Measurements from ENCODE around the gene DAPK2. TPM values are rescaled to one million over a fixed set of nuclear protein-coding genes. Genes with fewer than 3 reads are reported as not detected.
A peak's percentile ranks its signal among the peaks of the same experiment; 100 is the strongest.

The DAPK2 gene
- total RNA-seq, 1 donor from 2014 or later = 0.52 TPM

GRCh38 chr15:63899193-63899592, 147.1 kb downstream of the DAPK2 start:
- Mint-ChIP-seq H3K27ac (ENCODE audit: unreplicated experiment) (no peak overlapping the region), H3K9me3 (ENCODE audit: unreplicated experiment) (no peaks in the 10 kb centered on the region), H3K36me3 (ENCODE audit: low read depth, unreplicated experiment) (no peaks in the 10 kb centered on the region), H3K4me3 (ENCODE audit: unreplicated experiment) (no peak overlapping the region), H3K27me3 (ENCODE audit: low read depth, unreplicated experiment) (peaks cover 58% of the 10 kb centered on the region), H3K4me1 (ENCODE audit: low read depth, unreplicated experiment) (peaks cover 11% of the 10 kb centered on the region)
- Histone ChIP-seq H4K20me1 (ENCODE audit: insufficient read depth, low read length) (no peaks in the 10 kb centered on the region), H2AFZ (ENCODE audit: low read depth, low read length) (no peak overlapping the region), H3K9me3 (ENCODE audit: insufficient read depth, low read depth, low read length) (no peaks in the 10 kb centered on the region), H3K4me1 (ENCODE audit: insufficient read depth, low read length) (peaks cover 14% of the 10 kb centered on the region), H3K27ac (ENCODE audit: low read depth, low read length) (no peak overlapping the region), H3K27me3 (ENCODE audit: insufficient read depth, low read length) (peaks cover 3% of the 10 kb centered on the region), H3K9ac (ENCODE audit: low read length) (no peak overlapping the region), H3K4me3 (ENCODE audit: insufficient read depth, low read depth, low read length) (no peak overlapping the region), H3K4me2 (ENCODE audit: low read length) (no peak overlapping the region), H3K36me3 (ENCODE audit: insufficient read depth, low read length) (no peaks in the 10 kb centered on the region), H3K79me2 (ENCODE audit: insufficient read depth, low read length) (no peaks in the 10 kb centered on the region)
- FAIRE-seq (no peak), DNase-seq (ENCODE audit: low read depth) (no peak)
- TF ChIP-seq CTCF (IDR thresholded peaks at IDR 0.05; ENCODE audit: insufficient read depth, low read depth, low read length) (no peak), EZH2 (IDR thresholded peaks at IDR 0.05; ENCODE audit: insufficient read depth, low read length) (no peak)

- peak overlapping the region; percentile 28 for H2AFZ ChIP-seq (ENCODE audit: low read depth, low read length)
- H4K20me1 ChIP-seq (ENCODE audit: insufficient read depth, low read length) = no peaks in the 10 kb centered on the region
- H3K27ac ChIP-seq (ENCODE audit: low read depth, low read length) = no peak overlapping the region
- H3K9me3 Mint-ChIP-seq (ENCODE audit: unreplicated experiment) = no peaks in the 10 kb centered on the region
- FAIRE-seq = no peak
- H3K27me3 ChIP-seq (ENCODE audit: insufficient read depth, low read length) = peaks cover 2% of the 10 kb centered on the region
- no peak overlapping the region for H3K4me3 ChIP-seq (ENCODE audit: insufficient read depth, low read depth, low read length)
- no peak overlapping the region for H3K27ac Mint-ChIP-seq (ENCODE audit: unreplicated experiment)
- H3K36me3 Mint-ChIP-seq (ENCODE audit: low read depth, unreplicated experiment) = no peaks in the 10 kb centered on the region
- peaks cover 56% of the 10 kb centered on the region for H3K27me3 Mint-ChIP-seq (ENCODE audit: low read depth, unreplicated experiment)
- H3K9ac ChIP-seq (ENCODE audit: low read length) = no peak overlapping the region
- H3K36me3 ChIP-seq (ENCODE audit: insufficient read depth, low read length) = no peaks in the 10 kb centered on the region
- peak; percentile 73 for DNase-seq (ENCODE audit: low read depth)
- no peaks in the 10 kb centered on the region for H3K79me2 ChIP-seq (ENCODE audit: insufficient read depth, low read length)
- H3K4me1 ChIP-seq (ENCODE audit: insufficient read depth, low read length) = peaks cover 14% of the 10 kb centered on the region
- no peak overlapping the region for H3K4me3 Mint-ChIP-seq (ENCODE audit: unreplicated experiment)
- H3K4me1 Mint-ChIP-seq (ENCODE audit: low read depth, unreplicated experiment) = peaks cover 17% of the 10 kb centered on the region
- H3K9me3 ChIP-seq (ENCODE audit: insufficient read depth, low read depth, low read length) = no peaks in the 10 kb centered on the region
- no peak for TF ChIP-seq EZH2 (IDR thresholded peaks at IDR 0.05; ENCODE audit: insufficient read depth, low read length)
- TF ChIP-seq CTCF (IDR thresholded peaks at IDR 0.05; ENCODE audit: insufficient read depth, low read depth, low read length) = no peak
- H3K4me2 ChIP-seq (ENCODE audit: low read length) = peak overlapping the region; percentile 54
These were observed 149.8 kb downstream of the DAPK2 start for GRCh38 chr15:63896336-63897115.

- no peaks in the 10 kb centered on the region for H3K9me3 ChIP-seq (ENCODE audit: insufficient read depth, low read depth, low read length)
- no peaks in the 10 kb centered on the region for H3K36me3 ChIP-seq (ENCODE audit: insufficient read depth, low read length)
- peaks cover 14% of the 10 kb centered on the region for H3K4me1 ChIP-seq (ENCODE audit: insufficient read depth, low read length)
- H3K27ac Mint-ChIP-seq (ENCODE audit: unreplicated experiment) = no peak overlapping the region
- H3K27me3 Mint-ChIP-seq (ENCODE audit: low read depth, unreplicated experiment) = peaks cover 50% of the 10 kb centered on the region
- H3K4me2 ChIP-seq (ENCODE audit: low read length) = no peak overlapping the region
- no peaks in the 10 kb centered on the region for H3K27me3 ChIP-seq (ENCODE audit: insufficient read depth, low read length)
- no peaks in the 10 kb centered on the region for H3K9me3 Mint-ChIP-seq (ENCODE audit: unreplicated experiment)
- no peak overlapping the region for H2AFZ ChIP-seq (ENCODE audit: low read depth, low read length)
- H3K79me2 ChIP-seq (ENCODE audit: insufficient read depth, low read length) = no peaks in the 10 kb centered on the region
- H3K9ac ChIP-seq (ENCODE audit: low read length) = no peak overlapping the region
- TF ChIP-seq CTCF (IDR thresholded peaks at IDR 0.05; ENCODE audit: insufficient read depth, low read depth, low read length) (no peak), EZH2 (IDR thresholded peaks at IDR 0.05; ENCODE audit: insufficient read depth, low read length) (no peak)
- H3K27ac ChIP-seq (ENCODE audit: low read depth, low read length) = no peak overlapping the region
- DNase-seq (ENCODE audit: low read depth) (no peak), FAIRE-seq (no peak)
- peaks cover 17% of the 10 kb centered on the region for H3K4me1 Mint-ChIP-seq (ENCODE audit: low read depth, unreplicated experiment)
- no peaks in the 10 kb centered on the region for H3K36me3 Mint-ChIP-seq (ENCODE audit: low read depth, unreplicated experiment)
- H3K4me3 Mint-ChIP-seq (ENCODE audit: unreplicated experiment) = no peak overlapping the region
- no peak overlapping the region for H3K4me3 ChIP-seq (ENCODE audit: insufficient read depth, low read depth, low read length)
- H4K20me1 ChIP-seq (ENCODE audit: insufficient read depth, low read length) = no peaks in the 10 kb centered on the region
These were observed 150.5 kb downstream of the DAPK2 start for GRCh38 chr15:63895787-63896218.
